H1 (cell line): ENCODE measurements around the gene INIP.

ENCODE experiments used
- ASH2L ChIP-seq: fragments of 200-600, 300-600 bp; sonication (generic); IDR thresholded peaks from one replicate; pipeline ENCODE4 v1.7.1; 2017; ENCODE audit warnings: low read length
- CEBPB ChIP-seq: IDR thresholded peaks from 2 replicates; pipeline ENCODE4 v1.6.1; 2012; ENCODE audit warnings: low read depth, low read length
- EZH2 ChIP-seq: fragments of 200-600 bp; sonication (generic); IDR thresholded peaks from 2 replicates; pipeline ENCODE4 v1.7.1; 2012; ENCODE audit warnings: low read depth, mild to moderate bottlenecking, moderate library complexity, low read length, inconsistent platforms; ENCODE audit not compliant: severe bottlenecking
- GABPA ChIP-seq: IDR thresholded peaks from 2 replicates; pipeline ENCODE4 v1.6.1; 2011; ENCODE audit warnings: mild to moderate bottlenecking, low read length, moderate library complexity, borderline replicate concordance; ENCODE audit not compliant: insufficient read depth
- JUND ChIP-seq: IDR thresholded peaks from 2 replicates; pipeline ENCODE4 v1.6.1; 2011; ENCODE audit warnings: mild to moderate bottlenecking, improper control_type of control experiment, low read length
- NANOG ChIP-seq: IDR thresholded peaks from 2 replicates; pipeline ENCODE4 v1.6.1; 2011; ENCODE audit warnings: low read length, low read depth, mild to moderate bottlenecking, inconsistent platforms; ENCODE audit not compliant: insufficient read depth, poor library complexity, severe bottlenecking
- POLR2A ChIP-seq, 2 experiments: IDR thresholded peaks; 1 replicate in 1 of 2; 2 replicates in 1 of 2; pipeline ENCODE4 v1.6.1; 2011; ENCODE audit warnings: low read depth in 2 of 2, low read length in 2 of 2, mild to moderate bottlenecking in 2 of 2; ENCODE audit errors: control extremely low read depth in 1 of 2
- RFX5 ChIP-seq: IDR thresholded peaks from 2 replicates; pipeline ENCODE4 v1.6.1; 2011; ENCODE audit warnings: low read depth, low read length, improper control_type of control experiment, borderline replicate concordance
- SP1 ChIP-seq: IDR thresholded peaks from 2 replicates; pipeline ENCODE4 v1.6.1; 2011; ENCODE audit warnings: low read depth, low read length
- TF ChIP-seq, protein P1 (sequence below), 3 experiments: IDR thresholded peaks; 1 replicate in 2 of 3; 2 replicates in 1 of 3; pipeline versions ENCODE4 v1.5.1 to v1.6.1; 2011; ENCODE audit warnings: low read length in 3 of 3, mild to moderate bottlenecking in 3 of 3, inconsistent platforms in 2 of 3, low read depth in 1 of 3, moderate library complexity in 1 of 3; ENCODE audit not compliant: insufficient read depth in 1 of 3; ENCODE audit errors: control extremely low read depth in 1 of 3

GRCh38 chr9:112703304-112703703 lies 14.6 kb downstream of the INIP start:
- TF ChIP-seq CEBPB (no peak), EZH2 (no peak), RFX5 (no peak), JUND (no peak), POLR2A (IDR thresholded peaks at IDR 0.05; ENCODE audit: control extremely low read depth in 1 of 2, low read depth in 2 of 2, low read length in 2 of 2) (no peak), GABPA (no peak), NANOG (no peak), SP1 (no peak), ASH2L (no peak)
- TF ChIP-seq, protein P1, sequence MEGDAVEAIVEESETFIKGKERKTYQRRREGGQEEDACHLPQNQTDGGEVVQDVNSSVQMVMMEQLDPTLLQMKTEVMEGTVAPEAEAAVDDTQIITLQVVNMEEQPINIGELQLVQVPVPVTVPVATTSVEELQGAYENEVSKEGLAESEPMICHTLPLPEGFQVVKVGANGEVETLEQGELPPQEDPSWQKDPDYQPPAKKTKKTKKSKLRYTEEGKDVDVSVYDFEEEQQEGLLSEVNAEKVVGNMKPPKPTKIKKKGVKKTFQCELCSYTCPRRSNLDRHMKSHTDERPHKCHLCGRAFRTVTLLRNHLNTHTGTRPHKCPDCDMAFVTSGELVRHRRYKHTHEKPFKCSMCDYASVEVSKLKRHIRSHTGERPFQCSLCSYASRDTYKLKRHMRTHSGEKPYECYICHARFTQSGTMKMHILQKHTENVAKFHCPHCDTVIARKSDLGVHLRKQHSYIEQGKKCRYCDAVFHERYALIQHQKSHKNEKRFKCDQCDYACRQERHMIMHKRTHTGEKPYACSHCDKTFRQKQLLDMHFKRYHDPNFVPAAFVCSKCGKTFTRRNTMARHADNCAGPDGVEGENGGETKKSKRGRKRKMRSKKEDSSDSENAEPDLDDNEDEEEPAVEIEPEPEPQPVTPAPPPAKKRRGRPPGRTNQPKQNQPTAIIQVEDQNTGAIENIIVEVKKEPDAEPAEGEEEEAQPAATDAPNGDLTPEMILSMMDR (IDR thresholded peaks at IDR 0.05; ENCODE audit: control extremely low read depth in 1 of 3, insufficient read depth in 1 of 3, low read depth in 1 of 3, low read length in 3 of 3): no peak
